IPS DF 4.7 (cell line): ENCODE results near the gene GIPC2.
"Not testable (repeated sequence)": the region's sequence is repeated elsewhere in the genome, so short reads cannot be mapped to it uniquely, and the experiment has no call there.

Experiments
- DNase-seq: peaks from one replicate; pipeline ENCODE4 v3.0.0-alpha.2; 2013; ENCODE audit warnings: low spot score; ENCODE audit errors: extremely low read depth

GIPC2 gene

DNA sequence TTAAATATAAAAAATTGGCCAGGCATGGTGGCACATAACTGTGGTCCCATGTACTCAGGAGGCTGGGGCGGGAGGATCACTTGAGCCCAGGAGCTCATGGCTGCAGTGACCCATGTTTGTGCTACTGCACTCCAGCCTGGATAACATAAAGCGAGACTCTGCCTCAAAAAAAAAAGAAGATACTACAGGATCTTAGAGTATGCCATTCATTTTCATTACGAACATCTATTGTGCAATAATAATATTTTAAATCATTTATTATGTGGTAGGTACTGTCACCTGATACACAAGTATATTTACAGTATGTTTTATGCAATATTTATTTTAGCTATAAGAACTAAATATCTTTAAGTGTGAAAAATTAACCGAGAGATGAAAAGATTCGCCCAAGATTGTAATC, 9.3 kb upstream of the GIPC2 start:
- DNase-seq = no peak

DNA sequence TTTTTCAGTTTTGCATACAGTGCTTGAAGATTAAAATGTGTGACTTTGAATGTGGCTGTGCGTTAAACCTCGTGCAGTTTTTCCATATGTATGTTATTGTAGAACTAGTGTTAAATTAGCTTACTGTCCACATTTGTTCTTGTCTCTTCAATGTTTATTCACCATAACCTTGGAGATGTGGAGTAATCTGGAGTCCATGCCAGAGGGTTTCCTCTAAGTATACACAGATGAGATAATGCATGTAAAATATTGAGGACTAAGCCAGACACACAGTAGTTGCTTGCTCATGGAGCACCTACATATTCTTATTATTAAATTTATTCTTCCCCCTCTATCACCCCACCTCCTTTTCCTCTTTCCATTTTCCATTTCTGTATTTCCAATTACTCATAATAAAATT, 7.7 kb upstream of the GIPC2 start:
- DNase-seq = no peak

DNA sequence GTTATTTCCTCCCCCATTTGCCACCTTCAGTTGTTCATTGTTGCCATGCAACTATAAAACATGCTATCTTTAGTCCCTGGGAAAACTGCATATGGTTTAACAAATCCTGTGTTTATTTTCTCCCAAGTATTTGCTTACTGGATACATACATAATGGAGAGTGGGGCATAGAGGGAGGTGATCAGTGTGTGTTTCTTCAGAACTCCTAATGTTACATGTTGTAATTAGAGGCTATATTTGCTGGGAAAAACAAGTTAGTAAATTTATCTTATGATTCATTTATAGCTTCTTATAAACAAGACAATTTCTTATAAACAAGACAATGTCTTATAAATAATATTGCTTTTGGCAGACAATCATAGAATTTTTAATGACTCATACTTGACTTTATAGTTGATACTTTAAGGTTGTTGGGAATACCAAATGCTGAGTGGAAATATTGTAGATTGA, 7.3 kb upstream of the GIPC2 start:
- DNase-seq = no peak

DNA sequence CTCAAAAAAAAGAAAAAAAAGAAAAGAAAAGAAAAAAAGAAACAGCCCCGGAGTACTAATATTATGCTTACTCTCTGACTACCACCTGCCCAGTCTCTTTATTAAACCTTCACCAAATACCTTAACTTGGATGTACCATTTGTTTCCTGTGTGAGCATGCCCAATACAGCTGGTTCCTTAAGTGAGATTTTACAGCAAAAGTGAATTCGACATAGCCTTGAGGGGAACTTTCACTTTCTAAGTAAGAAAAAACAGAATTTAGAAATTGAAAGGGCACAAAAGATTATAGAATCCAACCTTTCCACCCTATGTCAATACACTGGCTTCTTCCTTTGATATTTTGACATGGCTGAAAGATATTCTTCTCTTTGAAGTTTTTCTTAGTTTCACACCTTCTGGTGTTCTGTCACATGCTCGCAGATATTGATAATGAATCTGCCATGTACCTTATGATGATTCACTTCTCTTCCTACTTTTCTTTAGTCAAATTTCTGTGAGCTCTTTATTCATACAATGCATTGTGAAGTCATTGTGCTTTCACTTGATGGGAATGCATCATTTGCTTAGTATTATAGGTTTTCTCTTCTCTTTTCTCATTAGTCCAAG, 5.2 kb upstream of the GIPC2 start:
- DNase-seq = no peak

DNA sequence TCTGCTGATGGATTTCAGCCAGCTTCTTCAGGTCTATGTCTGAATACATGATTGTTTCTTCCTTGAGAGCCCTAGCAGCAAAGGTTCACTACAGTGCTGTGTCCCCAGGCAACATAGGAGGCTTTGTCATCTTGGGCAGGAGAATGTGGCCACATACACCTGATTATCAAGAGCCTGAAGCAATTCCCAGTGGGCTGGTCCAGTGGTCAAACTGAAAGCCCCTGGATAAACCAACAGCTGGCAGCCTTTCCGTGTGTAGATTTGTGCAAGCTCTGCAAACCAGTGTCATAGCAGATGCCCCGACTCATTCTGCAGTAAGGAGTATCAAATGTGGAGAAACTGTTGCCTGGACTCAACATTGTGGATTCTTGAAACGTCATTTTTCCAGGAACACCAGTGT, 2.3 kb upstream of the GIPC2 start:
- DNase-seq = no peak

DNA sequence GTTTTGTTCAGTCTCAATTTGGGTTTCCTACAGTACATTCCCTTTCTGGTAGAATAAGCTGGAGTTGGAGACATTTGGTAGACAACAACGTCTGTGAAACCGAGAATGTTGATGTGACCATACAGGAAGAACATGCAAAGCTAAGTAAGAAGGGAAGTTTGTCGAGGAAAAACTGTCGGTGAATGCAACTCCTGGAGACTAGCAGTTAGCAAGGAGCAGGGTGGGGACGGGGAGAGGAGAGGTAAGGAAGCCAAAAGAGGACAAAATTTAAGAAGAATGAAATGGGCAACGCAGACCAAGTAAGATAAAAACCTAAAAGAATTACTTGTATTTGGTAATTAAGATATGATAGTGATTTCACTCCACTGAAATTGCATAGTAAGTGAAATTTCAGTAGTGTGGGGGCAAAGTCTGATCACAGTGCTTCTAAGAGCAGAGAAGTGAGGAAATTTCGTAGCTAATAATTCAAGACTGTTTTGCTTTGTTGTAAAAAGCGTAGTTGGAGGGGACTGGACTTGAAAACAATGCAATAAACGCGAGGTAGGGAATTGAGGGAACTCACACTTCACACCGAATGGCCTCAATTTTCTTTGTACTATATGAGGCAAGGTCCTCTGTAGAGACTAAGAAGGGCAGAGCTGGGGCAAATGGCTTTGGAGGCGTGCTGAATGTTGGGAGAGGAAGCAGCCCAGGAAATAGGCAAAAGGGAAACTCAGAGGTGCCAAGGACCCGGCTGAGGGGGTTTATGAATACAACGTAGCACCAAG, 787 bp upstream of the GIPC2 start:
- DNase-seq = no peak

DNA sequence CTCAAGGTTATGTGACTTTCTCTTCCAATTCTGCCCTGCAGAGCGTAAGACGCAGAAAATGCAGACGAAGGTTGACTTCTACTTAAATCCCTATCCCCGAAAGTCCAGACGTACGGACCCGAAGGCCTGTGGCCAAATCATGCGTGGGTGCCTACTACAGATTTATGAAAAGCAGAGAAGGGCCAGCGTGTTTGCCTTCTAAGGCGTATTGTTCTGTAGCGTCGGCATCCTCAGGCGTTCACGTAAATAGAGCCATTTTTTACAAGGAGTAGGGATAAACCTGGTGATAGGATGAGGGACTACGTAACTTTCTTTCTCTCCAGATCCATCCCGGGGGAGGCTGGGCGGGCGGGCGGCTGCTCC, 222 bp upstream of the GIPC2 start:
- DNase-seq = no peak

DNA sequence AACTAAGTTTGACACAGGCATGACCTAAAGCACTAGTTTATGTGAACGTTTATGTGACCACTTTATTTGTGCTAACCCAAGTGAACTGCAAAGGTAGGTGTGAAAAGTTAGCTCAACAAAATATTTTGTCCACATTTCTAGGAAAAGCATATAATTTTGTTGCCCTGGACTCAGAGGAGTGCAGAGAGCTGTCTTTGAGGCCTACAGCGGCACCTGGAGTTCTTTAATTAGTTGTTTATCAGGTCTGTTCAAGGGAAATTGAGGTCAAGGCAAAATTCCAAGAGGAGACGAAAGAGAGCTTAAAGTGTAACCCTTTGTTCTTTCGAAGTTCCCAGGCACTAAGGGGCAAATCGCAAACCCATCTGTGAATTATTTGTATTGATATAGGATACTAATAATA, 1.3 kb downstream of the GIPC2 start:
- no peak for DNase-seq

DNA sequence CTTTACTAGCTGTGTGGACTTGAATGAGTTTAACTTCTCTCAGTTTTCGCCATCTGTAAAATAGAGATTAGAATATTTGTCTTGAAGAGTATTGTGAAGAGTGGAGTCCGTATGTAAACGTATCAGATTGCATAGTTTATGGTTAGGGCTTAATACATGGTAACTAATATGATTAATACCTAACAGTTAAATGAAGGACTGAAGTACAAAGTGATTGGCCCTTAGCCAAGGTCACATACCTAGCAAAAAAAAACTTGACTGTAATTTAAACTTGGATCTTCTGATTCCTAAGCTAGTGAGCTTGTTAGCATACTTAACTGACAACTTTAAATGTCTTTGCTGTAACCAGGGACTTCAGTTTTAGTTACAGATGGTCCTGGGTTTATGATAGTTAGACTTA, 1.9 kb downstream of the GIPC2 start:
- DNase-seq = no peak

DNA sequence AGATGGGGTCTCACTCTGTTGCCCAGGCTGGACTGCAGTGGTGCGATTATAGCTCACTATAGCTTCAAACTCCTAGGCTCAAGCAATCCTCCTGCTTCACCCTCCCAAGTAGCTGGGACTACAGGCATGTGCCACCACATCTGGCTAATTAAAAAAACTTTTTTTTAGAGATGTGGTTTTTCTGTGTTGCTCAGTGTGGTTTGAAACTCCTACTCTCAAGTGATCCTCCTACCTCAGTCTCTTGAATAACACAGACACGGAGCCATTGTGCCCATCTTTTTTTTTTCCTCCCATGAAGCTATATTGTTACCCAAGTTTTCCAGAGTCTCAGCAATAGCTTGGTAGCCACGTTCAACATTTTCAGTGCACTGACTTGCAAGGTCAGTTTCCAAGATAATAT, 2.7 kb downstream of the GIPC2 start:
- no peak for DNase-seq

DNA sequence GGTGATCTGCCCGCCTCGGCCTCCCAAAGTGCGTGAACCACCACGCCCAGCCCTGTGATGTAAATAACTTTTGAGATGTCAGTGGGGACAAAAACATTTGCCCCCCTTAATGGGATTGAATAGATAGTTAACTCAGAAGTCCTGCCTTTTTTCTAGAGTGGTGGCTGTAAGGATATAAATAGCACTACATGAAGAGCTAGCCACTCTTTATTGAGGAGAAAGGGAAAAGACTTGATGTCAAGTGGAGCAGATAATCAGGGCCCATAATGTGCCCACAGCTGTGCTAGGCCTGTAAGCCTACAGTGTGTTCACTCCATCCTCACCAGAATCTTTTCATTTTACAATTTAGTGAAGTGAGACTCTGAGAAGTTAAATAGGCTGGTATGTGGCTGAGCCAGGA, 3.6 kb downstream of the GIPC2 start:
- DNase-seq = no peak

DNA sequence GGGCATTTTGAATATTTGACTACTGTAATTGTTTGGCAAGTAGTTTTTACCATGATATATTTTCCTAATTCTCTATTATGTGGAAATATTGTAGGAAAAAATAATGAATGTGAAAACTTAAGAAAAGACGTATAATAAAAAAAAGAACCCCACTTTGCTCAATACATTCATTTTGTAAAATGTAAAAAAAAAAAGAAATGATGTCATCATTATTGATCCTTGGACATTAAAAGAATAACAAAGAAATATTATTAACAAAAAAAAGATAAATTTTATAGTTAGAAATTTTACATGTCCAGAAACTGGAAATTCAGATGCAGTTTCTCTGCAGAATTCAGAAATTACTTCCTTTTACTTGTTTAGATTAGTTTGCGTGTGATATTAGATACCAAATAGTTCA, 5.2 kb downstream of the GIPC2 start:
- no peak for DNase-seq

DNA sequence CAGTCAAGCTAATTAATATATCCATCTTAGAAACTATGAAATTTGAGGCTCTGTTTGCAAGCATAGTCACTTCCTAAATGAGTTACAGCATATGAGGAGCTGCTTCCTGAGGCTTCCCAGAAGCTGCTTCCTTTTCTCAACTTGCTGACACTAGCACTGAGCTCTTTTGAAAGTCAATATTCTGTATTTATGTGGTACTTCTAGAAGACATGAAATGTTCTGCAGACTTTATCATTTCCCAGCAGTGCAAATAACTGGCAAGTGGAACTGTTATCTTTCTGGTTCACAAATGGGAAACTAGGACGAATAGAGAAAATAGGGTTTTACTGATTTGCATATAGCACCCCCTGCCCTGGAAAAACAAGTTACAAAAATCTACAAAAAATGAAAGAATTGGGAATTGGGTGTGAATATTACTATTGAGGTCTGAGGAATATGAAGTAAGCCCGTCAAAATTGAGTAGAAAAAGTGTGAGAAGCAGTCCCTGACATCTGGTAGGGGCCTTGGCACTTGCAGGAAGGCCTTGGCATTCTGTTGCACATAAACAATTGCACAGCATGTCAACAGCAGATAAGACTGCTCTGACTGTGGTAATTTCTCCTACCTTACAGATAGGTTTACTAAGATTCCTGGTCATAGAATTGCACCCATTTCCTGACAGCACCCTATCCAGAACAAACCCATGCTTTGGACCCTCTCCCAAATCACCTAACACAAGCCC, 7.1 kb downstream of the GIPC2 start:
- DNase-seq = no peak

DNA sequence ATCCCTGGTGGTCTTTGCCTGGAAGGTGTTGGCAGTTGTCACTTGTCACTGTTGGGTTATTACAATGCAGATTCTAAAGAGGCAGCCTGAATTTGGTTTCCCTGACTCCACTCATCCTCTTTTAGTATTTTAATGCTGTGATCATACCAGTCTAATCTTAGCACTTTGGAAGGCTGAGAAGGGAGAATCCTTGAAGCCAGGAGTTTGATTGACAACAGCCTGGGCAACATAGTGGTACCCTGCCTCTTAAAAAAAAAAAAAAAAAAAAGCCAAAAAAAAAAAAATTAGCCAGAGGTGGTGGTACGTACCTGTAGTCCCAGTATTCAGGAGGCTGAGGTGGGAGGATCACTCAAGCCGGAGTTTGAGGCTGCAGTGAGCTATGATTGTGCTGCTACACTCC, 7.7 kb downstream of the GIPC2 start:
- no peak for DNase-seq

DNA sequence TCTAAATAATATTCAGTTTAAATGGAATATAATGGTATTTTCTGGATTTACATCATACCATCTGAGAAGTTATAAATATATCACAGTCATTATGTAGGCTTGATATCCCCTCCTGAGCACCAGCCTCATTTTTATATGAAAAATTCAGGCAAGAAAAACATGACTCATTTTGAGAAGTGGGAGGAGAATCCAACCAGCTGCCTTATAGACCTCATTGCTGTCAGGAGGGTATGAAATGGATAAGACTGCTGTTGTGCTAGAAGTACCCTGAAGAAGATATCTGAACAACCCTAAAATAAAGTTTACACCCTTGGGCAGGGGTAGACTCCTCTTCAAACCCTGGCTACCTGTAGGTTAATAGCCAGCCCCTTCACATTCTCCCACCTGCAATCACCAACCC, 8.8 kb downstream of the GIPC2 start:
- DNase-seq = no peak

DNA sequence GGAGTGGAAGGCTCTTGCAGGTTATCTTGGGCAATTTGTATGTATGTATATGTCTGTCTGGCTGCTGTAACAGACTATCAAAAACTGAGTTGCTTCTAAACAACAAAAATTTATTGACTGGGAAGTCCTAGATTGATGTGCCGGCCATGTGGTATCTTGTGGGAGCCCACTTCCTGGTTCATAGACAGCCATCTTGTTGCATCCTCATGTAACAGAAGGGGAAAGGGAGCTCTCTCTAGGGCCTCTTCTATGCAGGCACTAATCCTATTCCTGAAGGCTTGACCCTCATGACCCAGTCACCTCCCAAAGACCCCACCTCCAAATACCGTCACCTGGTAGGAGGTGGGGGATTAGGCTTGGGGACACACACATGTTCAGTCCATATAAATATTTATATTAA, 9.2 kb downstream of the GIPC2 start:
- no peak for DNase-seq

DNA sequence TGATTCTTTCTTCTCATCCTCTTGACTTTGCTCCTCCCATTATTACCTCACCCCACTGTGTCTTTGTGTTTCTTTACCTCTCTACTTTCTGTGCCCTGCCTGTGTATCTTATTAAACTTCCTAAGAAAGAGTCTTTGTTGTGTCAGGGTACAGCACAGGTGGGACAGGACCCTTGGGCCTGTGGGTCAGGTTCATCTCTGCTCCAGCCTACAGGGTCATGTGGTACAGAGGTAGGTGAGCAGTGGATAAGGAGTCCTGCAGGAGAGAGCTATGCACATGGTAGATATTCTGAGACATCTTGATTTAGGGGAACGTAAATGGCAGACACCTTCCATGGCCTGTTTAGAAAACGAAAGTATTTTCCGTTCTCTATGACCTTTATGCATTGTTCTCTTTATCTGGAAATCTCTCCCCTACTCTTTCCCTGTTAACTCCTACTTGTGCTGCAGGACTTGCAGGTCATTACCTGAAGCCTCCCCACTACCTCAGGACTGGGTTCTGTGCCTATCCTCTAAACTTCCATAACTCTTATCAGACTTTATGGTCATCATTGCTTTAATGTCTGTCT, 9.9 kb downstream of the GIPC2 start:
- no peak for DNase-seq

DNA sequence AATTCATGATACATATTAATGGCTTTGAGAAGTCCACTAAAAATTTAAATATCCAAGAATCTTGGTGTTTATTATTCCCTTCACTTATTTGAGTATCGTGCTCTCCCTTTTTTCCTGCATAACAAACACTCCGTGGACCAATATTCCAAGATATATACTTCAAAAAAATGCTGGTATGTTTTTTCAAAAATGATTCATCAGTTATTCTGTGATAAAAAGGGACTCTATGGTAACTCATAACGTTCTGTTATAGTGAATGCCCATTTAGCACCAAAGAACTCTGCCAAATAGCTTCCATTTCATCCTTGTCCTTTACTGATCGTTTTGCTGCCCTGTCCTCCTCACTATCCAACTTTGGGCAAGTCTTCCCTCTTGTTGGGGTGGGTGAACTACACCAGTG, 12.9 kb downstream of the GIPC2 start:
- no peak for DNase-seq

DNA sequence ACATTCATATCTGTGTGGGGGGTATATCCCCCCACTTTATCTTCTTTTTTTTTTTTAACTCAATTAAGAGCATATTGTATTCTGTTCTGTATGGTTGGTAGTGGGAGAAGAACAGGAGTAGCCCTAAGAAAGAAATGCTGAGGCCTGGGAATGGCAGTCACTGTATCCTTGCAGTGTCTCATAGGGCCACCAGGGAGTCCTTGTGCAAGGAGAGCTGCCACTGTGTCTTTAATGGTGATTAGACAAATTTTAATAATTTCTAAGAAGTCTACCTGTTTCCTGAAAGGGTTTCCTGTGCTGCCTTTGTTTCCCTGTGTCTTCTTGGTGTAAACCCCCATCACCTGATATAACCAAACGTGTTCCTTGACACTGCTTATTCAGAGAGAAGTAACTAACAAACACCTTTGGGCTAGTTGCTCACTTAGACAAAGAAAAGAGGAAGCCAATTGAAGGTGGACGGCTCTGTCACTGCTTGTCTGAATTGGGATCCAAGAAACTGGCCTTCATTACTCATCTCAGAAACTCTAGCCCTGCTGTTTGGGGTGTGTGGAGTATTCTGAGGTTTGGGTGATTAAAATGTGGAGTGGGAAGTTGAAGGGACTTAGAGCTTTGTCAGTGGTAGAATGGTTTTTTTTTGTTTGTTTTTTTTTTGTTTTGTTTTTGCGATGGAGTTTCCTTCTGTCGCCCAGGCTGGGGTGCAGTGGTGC, 15.2 kb downstream of the GIPC2 start:
- no peak for DNase-seq

DNA sequence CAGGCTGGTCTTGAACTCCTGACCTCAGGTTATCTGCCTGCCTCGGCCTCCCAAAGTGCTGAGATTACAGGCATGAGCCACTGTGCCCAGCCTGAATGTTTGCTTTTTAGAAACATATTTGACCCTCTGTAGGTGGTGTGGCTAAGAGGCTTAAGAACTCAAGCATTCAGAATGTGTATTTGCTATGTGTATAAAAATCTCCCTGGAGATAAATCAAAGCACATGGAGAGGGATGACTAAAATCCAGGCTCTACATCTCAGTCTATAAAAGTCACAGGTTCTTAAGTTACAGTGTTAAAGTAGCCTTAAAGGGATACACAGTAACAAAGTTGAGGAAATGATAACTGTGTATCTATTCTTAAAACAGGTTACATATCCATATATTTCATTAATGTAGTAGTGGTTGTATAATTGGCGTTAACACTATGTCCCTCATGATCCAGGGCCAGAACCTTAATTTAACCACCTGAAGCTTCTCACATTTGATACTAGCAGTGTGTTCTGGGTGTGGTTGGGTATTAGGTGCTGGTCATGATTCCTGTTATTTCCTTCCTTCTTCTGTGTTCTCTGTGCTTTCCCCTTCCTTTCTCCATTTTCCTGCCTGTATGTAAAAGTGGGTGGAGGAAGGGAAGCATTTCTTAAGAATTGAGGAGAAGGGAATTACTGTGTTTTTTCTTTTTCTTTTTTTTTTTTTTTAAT, 16.2 kb downstream of the GIPC2 start:
- no peak for DNase-seq

DNA sequence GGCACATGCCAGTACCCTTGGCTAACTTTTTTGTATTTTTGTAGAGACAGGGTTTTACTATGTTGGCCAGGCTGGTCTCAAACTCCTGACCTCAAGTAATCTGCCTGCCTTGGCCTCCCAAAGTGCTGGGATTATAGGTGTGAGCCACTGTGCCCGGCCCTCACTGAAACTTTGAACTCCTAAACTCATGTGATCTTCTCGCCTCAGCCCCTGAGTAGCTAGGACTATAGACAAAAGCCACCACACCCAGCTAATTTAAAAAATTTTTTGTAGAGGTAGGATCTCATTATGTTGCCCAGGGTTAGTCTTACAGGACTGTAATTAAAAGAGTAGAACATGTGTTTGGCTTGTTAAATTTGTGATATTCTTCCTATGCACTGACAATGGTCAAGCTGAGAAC, 19.1 kb downstream of the GIPC2 start:
- not testable (repeated sequence) for DNase-seq
